Vagina (tissue), 2 donors: ENCODE measurements around the gene SAFB.

Experiments
- CTCF ChIP-seq, 3 experiments: fragments of 450-650 bp in 2 of 3; fragments of 200-600 bp in 1 of 3; sonication (generic) in 1 of 3; IDR thresholded peaks; one replicate each; pipeline ENCODE4 v1.5.1; 2017 to 2019; ENCODE audit warnings: antibody characterized with exemption in 3 of 3, mild to moderate bottlenecking in 2 of 3, moderate library complexity in 2 of 3
- POLR2A ChIP-seq, 2 donors: fragments of 450-650 bp; IDR thresholded peaks; one replicate each; pipeline ENCODE4 v1.6.1; 2017; ENCODE audit warnings: antibody characterized with exemption in 2 of 2, mild to moderate bottlenecking in 2 of 2, moderate library complexity in 2 of 2

- TF ChIP-seq CTCF (IDR thresholded peaks at IDR 0.05), result no peak
- TF ChIP-seq POLR2A (IDR thresholded peaks at IDR 0.05), result no peak
These were observed 30.1 kb upstream of the SAFB start for GRCh38 chr19:5592531-5593342.
